HepG2 (cell line): ENCODE measurements around the gene BRS3.

Experiments
- FOSL2 ChIP-seq: sonication (generic); formaldehyde crosslinking; IDR thresholded peaks from 2 replicates; pipeline ENCODE4 v1.4.0; 2020; ENCODE audit warnings: missing genetic modification reagents
- HNRNPK ChIP-seq: fragments of 200-400 bp; formaldehyde crosslinking; IDR thresholded peaks from 2 replicates; pipeline ENCODE4 v1.6.1; 2018; ENCODE audit warnings: low read length, low read depth, moderate library complexity, mild to moderate bottlenecking; ENCODE audit not compliant: poor library complexity, severe bottlenecking
- SRSF1 ChIP-seq: fragments of 200-400 bp; formaldehyde crosslinking; optimal IDR thresholded peaks from 2 replicates; pipeline ENCODE3; 2017; ENCODE audit warnings: mild to moderate bottlenecking, low read depth, low read length, moderate library complexity
- TBX3 ChIP-seq: fragments of 450-650 bp; IDR thresholded peaks from 2 replicates; pipeline ENCODE4 v1.6.1; 2017; ENCODE audit warnings: antibody characterized with exemption, mild to moderate bottlenecking, inconsistent platforms, borderline replicate concordance
- ZBTB21 ChIP-seq: sonication (generic); formaldehyde crosslinking; IDR thresholded peaks from 2 replicates; pipeline ENCODE4 v1.4.0; 2020; ENCODE audit warnings: missing genetic modification reagents

GRCh38 chrX:136523770-136524169 lies 36.0 kb downstream of the BRS3 start:
- TF ChIP-seq SRSF1 = no peak
- TF ChIP-seq TBX3 = no peak
- no peak for TF ChIP-seq FOSL2 (CRISPR knock-in tag)
- no peak for TF ChIP-seq HNRNPK
- TF ChIP-seq ZBTB21 (CRISPR knock-in tag) = no peak
